Activated T-helper 17 cell treated with anti-CD3 and anti-CD28 coated beads, Interleukin-2, amount 50 U/mL, for 72 hours (primary cell): ENCODE results near the gene OMA1. TPM values are rescaled to one million over a fixed set of nuclear protein-coding genes. Genes with fewer than 3 reads are reported as not detected.
"Not testable (repeated sequence)": the region's sequence is repeated elsewhere in the genome, so short reads cannot be mapped to it uniquely, and the experiment has no call there.

Source experiments
- ATAC-seq: fragments of 150-1000 bp; cut with Tn5 transposase; replicated peaks from 2 replicates; pipeline ENCODE4 v1.10.0; 2021; ENCODE audit warnings: mild to moderate bottlenecking, moderate library complexity
- H3K27ac Mint-ChIP-seq: one replicate; pipeline ENCODE4 v1.8.0; 2022; ENCODE audit warnings: mixed read lengths
- H3K27me3 Mint-ChIP-seq: one replicate; pipeline ENCODE4 v1.8.0; 2022; ENCODE audit warnings: mixed read lengths
- H3K36me3 Mint-ChIP-seq: one replicate; pipeline ENCODE4 v1.8.0; 2022; ENCODE audit warnings: low read depth, mild to moderate bottlenecking, mixed read lengths
- H3K4me1 Mint-ChIP-seq: one replicate; pipeline ENCODE4 v1.8.0; 2022; ENCODE audit warnings: mixed read lengths
- H3K4me3 Mint-ChIP-seq: one replicate; pipeline ENCODE4 v1.8.0; 2022; ENCODE audit warnings: mild to moderate bottlenecking, mixed read lengths
- H3K9me3 Mint-ChIP-seq: one replicate; pipeline ENCODE4 v1.8.0; 2022; ENCODE audit warnings: mixed read lengths
- total RNA-seq, 2 donors: library from RNA; stranded (reverse); gene quantifications; one replicate each; pipeline ENCODE4 v1.2.3, GENCODE V29; 2022

Gene OMA1
- total RNA-seq, 2 donors from 2014 or later = 4.8 to 11.1 TPM

DNA sequence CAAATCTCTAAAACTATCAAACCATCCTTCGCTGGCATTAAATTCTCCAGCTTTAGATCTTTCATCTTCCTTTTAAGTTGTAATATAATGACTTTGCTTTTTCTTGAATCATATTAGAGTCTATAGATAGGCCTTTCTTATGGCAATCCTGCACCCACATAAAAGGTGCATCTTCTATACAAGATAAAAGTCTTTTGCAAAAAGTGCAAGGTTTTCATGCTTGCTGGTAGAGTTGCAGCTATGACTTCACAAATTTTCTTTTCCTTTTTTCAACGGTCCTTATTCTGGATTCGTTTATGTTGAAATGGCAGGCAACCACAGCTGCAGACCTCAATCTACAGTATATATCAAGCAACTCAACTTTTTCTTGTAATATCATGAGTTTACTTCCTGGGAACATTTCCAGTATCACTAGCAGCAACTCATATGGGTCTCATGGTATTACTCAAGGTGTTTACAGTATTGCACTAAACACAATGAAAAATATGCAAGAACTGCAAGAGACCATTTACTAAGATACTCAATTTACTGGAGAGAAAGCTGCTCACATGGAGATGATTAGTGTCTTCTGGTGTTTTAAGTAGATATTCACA, 22.1 kb downstream of the OMA1 start:
- Mint-ChIP-seq H3K36me3 (peaks cover 38% of the 10 kb centered on the region), H3K4me3 (no peak overlapping the region), H3K27ac (no peak overlapping the region), H3K4me1 (peaks cover 4% of the 10 kb centered on the region), H3K27me3 (no peaks in the 10 kb centered on the region), H3K9me3 (no peaks in the 10 kb centered on the region)
- ATAC-seq = peak; percentile 77

DNA sequence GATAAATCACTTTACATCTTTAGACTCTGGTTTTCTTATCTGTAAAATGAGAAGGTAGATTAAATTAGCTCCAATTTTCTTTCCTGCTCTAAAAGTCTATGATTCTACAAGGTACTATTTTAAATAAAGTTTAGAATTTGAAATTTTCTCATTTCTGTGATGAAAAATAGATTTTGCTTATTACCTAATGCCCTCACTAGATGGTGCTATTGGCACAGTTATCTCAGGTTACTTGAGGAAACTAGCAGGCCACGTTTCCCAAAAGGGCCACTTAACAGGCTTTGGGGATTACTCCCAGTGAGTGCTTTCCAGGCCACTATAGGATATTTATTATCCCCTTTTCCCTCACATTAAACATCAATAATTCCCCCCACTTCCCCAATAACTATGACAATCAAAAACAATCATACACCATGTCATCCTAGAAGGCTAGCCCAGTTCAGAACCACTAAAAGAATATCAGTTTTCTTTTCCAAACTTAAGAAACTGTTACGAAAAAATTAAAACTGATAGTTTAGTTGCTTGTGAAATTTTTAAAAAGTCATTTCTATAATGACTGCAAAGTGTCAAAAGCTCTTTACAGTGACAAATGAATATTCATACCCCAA, 30.6 kb downstream of the OMA1 start:
- peaks cover 34% of the 10 kb centered on the region for H3K36me3 Mint-ChIP-seq
- no peaks in the 10 kb centered on the region for H3K27me3 Mint-ChIP-seq
- peak overlapping the region; percentile 64 for H3K27ac Mint-ChIP-seq
- H3K4me3 Mint-ChIP-seq = peak overlapping the region; percentile 49
- no peaks in the 10 kb centered on the region for H3K9me3 Mint-ChIP-seq
- H3K4me1 Mint-ChIP-seq = peaks cover 5% of the 10 kb centered on the region
- ATAC-seq = peak; percentile 40

DNA sequence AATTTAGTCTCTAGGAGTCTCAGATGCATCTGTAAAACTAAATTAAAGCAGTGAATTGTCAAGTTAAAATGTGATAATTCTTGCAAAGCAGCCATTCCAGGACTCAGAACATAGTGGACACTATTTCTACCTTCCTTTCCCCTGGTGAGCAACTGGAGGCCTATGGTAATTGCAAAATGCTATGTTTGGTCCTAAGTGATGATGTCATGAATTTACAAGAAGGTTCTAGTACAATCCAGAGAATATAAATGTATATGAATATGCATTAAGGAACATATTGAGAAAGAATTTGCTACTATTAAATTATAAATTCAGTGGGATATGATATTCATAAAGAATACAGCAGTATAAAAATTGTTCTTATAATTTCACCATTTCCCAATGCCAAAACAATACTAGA, 32.6 kb downstream of the OMA1 start:
- Mint-ChIP-seq H3K4me3 (no peak overlapping the region), H3K36me3 (peaks cover 36% of the 10 kb centered on the region), H3K27me3 (no peaks in the 10 kb centered on the region), H3K4me1 (peaks cover 5% of the 10 kb centered on the region), H3K9me3 (no peaks in the 10 kb centered on the region), H3K27ac (no peak overlapping the region)
- ATAC-seq = no peak

DNA sequence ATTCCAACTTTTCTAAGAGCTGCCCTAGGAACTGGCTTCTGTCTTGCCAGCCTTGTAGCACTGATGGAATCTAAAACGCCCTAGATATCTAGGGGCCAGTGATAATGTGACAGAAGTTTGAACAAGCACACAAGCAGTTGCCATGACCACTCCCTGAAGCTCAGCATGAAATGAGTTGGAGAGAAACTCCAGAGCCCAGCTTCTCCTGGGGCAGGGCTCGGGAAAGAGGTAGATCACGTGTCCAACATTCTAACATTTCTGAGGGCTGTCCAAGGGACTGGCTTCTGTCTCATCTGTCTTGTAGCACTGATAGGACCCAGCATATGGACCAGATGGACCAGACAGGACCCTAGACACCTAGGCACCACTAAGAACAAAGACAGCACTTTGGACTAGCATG, 37.9 kb downstream of the OMA1 start:
- Mint-ChIP-seq H3K36me3 (peaks cover 62% of the 10 kb centered on the region), H3K27me3 (no peaks in the 10 kb centered on the region), H3K9me3 (no peaks in the 10 kb centered on the region), H3K27ac (peak overlapping the region; percentile 80), H3K4me3 (no peak overlapping the region), H3K4me1 (no peaks in the 10 kb centered on the region)
- no peak for ATAC-seq

DNA sequence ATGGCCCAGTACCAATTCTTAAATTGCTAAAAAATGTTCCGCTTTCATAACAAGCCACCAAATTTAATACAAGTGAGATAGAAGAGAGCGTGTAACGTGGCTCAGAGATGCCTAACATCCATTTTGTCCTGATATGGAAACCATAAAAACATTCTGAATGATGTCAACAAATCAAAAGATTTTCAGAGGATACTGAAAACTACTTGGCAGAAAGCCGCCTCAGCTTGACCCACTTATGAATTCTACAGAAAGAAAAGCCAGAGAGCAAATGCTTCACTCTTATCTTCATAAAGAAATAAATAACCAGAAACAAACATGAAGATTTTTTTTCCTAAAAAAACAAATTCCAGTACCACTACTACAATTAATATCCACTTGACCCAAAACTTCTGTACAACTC, 41.2 kb downstream of the OMA1 start:
- Mint-ChIP-seq H3K4me3 (no peak overlapping the region), H3K4me1 (peaks cover 5% of the 10 kb centered on the region), H3K36me3 (peaks cover 64% of the 10 kb centered on the region), H3K27ac (no peak overlapping the region), H3K9me3 (no peaks in the 10 kb centered on the region), H3K27me3 (no peaks in the 10 kb centered on the region)
- ATAC-seq = no peak

DNA sequence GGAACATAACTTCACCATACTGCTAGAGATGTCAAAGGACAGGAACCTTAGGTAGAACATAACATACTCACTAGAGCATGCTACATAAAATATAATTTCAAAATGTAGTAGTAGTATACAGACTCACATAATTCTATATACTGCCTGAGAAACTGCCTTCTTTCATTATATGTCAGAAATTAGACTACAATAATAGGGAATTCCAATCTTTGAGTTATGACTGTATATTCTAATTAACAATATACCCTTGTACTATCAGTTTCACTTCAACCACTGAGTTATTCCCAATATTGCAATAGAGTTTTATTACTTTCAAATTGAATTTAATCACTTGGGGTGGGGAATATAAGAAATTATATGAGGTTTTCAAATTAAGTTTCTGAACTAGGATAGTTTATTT, 44.0 kb downstream of the OMA1 start:
- ATAC-seq = peak; percentile 12
- Mint-ChIP-seq H3K36me3 (peaks cover 44% of the 10 kb centered on the region), H3K27me3 (no peaks in the 10 kb centered on the region), H3K27ac (no peak overlapping the region), H3K4me3 (no peak overlapping the region), H3K4me1 (peaks cover 5% of the 10 kb centered on the region), H3K9me3 (no peaks in the 10 kb centered on the region)

DNA sequence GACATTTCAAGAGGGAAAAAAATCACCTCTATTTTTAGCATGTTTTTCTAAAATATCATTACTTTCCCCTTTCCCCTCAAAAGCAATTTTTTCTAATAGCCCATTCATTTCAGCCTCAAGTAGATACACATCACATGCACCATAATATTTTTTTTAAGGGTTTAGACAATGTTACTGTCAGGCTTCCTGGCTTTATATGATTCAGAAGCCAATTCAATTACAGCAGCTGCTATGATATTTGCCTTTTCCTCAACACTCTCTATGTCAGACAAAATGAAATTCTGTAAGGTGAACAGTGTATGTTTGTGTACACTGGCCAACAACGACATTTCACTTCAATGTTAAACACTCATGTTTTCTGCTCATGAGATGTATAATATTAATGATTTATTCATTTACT, 46.5 kb downstream of the OMA1 start:
- Mint-ChIP-seq H3K27me3 (no peaks in the 10 kb centered on the region), H3K36me3 (peaks cover 55% of the 10 kb centered on the region), H3K4me3 (no peak overlapping the region), H3K9me3 (no peaks in the 10 kb centered on the region), H3K27ac (no peak overlapping the region), H3K4me1 (peaks cover 5% of the 10 kb centered on the region)
- no peak for ATAC-seq

DNA sequence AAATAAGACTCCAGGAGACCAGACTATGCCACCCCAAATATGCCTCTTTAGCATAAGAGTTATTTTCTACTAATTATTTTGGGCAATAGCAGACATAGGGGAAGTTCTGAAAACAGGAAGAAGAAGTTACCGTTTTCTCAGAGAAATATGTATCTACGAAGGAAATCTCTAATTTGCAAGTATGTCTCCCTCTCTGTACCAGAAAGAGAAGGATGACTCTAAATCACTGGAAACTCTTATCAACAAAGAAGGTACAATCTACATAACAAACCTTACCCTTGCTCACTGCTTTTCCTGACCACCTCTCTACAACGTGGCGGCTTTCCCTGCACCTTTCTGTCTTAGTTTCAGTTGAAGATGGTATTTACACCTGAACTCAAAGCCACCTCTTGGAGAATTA, 49.0 kb downstream of the OMA1 start:
- no peak overlapping the region for H3K27ac Mint-ChIP-seq

DNA sequence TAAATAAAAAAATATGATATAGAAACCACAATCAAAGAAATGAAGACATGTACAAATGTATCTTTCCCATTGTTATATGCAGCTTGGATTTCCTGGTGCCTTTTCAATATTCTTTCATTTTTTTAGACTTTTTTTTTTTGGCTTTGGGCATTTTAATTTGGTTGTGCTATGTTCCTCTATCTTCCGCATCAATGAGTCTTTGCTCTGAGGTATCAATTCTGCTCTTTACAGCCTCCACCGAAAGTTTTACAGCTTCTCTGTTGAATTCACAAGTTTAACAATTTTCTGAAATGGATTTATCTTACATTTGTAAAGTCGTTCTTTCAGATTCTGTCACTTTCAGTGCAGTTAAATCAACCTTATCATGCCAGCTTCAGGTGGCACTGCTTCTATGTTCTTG, 50.5 kb downstream of the OMA1 start:
- Mint-ChIP-seq H3K4me3 (no peak overlapping the region), H3K9me3 (no peaks in the 10 kb centered on the region), H3K27ac (no peak overlapping the region), H3K4me1 (no peaks in the 10 kb centered on the region), H3K36me3 (peaks cover 35% of the 10 kb centered on the region), H3K27me3 (no peaks in the 10 kb centered on the region)
- no peak for ATAC-seq

More for the DNA sequence above, 49.0 kb downstream of the OMA1 start:
- Mint-ChIP-seq H3K4me3 (no peak overlapping the region), H3K27me3 (no peaks in the 10 kb centered on the region), H3K4me1 (peaks cover 5% of the 10 kb centered on the region), H3K36me3 (peaks cover 41% of the 10 kb centered on the region), H3K9me3 (no peaks in the 10 kb centered on the region)
- ATAC-seq = no peak

DNA sequence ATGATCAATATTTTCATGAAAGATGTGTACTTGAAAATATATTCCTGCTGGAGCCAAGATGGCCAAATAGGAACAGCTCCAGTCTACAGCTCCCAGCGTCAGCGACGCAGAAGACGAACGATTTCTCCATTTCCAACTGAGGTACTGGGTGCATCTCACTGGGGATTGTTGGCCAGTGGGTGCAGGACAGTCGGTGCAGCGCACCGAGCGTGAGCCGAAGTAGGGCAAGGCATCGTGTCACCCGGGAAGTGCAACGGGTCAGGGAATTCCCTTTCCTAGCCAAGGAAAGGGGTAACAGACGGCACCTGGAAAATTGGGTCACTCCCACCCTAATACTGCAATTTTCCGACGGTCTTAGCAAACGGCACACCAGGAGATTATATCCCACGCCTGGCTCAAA, 57.6 kb downstream of the OMA1 start:
- peaks cover 18% of the 10 kb centered on the region for H3K36me3 Mint-ChIP-seq
- H3K4me1 Mint-ChIP-seq, H3K27ac Mint-ChIP-seq, H3K4me3 Mint-ChIP-seq, H3K27me3 Mint-ChIP-seq, H3K9me3 Mint-ChIP-seq, ATAC-seq: not testable (repeated sequence)

DNA sequence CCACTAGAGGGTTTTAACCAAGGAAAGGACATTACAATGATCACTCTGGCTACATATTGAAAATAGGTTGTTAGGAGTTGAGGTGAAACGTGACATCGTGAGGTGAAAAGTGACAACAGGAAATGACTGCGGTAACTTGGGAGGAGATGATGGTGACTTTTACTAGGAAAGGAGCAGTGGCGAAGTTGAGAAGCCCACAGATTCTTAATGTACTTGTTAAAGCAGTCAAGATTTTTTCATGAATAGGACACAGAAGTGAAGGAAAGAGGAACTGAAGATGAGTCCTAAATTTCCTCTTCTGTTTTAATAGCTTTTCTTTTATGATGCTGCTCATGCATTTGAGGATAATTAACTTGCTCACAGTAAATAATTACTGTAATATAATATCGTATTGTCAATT, 59.5 kb downstream of the OMA1 start:
- H3K9me3 Mint-ChIP-seq = no peaks in the 10 kb centered on the region
- no peak overlapping the region for H3K4me3 Mint-ChIP-seq
- H3K27me3 Mint-ChIP-seq = no peaks in the 10 kb centered on the region
- peaks cover 12% of the 10 kb centered on the region for H3K36me3 Mint-ChIP-seq
- ATAC-seq = peak; percentile 42
- no peak overlapping the region for H3K27ac Mint-ChIP-seq
- peaks cover 9% of the 10 kb centered on the region for H3K4me1 Mint-ChIP-seq

DNA sequence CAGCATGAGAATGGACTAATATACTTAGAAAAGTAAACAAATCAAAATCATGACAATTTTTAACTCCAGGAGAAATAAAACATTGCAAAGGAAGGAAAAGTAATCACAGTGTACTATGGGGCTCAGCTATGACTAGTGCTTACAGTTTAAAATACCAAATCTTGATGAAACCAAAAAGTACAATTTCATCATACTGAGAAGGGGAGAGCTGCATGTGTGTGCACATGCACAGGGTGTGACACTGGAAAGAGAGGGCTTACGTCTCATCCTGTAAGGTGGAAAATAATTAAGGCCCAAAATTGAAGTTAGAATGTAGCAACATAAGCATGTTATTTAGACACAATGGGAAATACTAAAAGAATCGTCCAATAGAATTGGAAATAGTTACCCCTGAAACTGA, 64.6 kb downstream of the OMA1 start:
- Mint-ChIP-seq H3K4me1 (peaks cover 7% of the 10 kb centered on the region), H3K27ac (no peak overlapping the region), H3K36me3 (peaks cover 16% of the 10 kb centered on the region), H3K27me3 (no peaks in the 10 kb centered on the region), H3K4me3 (no peak overlapping the region), H3K9me3 (no peaks in the 10 kb centered on the region)
- no peak for ATAC-seq

DNA sequence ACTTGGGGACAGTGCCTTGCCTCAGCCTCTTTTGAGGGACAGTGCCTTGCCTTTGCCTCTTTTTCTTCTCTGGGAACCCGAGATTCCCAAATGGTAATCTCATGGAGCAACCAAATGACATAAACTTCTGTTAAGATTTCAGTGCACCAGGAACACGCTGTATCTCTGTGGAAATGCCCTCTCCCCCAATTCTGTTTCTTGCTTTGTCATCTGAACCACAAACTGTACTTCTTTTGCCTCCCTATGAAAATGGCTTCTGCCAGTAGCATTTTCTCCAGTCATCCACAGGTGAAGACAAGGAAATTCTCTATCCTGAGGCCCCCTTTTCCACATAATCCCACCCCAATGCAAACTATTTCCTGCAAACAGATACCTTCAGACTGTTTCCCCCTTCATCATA, 66.3 kb downstream of the OMA1 start:
- Mint-ChIP-seq H3K4me3 (no peak overlapping the region), H3K27ac (no peak overlapping the region), H3K27me3 (no peaks in the 10 kb centered on the region), H3K9me3 (no peaks in the 10 kb centered on the region), H3K36me3 (peaks cover 16% of the 10 kb centered on the region), H3K4me1 (no peaks in the 10 kb centered on the region)
- no peak for ATAC-seq

DNA sequence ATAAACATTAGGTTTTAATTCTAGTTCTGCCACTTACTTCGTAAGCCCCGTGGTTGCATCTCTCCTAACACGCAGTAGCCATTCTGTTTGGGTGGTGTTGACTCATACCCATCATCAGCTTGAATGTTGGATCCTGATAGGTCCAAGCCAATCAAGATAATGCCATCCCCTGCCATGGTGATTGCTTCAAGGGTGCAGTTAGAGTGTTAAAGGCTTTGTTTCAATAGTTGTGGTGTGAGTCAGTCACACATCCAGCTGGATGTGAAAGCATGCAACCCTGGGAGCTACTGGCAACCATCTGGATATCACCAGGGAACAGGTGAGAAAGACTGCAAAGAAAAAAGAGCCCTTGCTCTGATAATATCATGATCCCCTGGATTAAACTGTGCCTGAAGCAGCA, 69.1 kb downstream of the OMA1 start:
- no peaks in the 10 kb centered on the region for H3K4me1 Mint-ChIP-seq
- H3K36me3 Mint-ChIP-seq = peaks cover 16% of the 10 kb centered on the region
- no peaks in the 10 kb centered on the region for H3K27me3 Mint-ChIP-seq
- H3K4me3 Mint-ChIP-seq = no peak overlapping the region
- ATAC-seq = no peak
- no peak overlapping the region for H3K27ac Mint-ChIP-seq
- H3K9me3 Mint-ChIP-seq = no peaks in the 10 kb centered on the region

DNA sequence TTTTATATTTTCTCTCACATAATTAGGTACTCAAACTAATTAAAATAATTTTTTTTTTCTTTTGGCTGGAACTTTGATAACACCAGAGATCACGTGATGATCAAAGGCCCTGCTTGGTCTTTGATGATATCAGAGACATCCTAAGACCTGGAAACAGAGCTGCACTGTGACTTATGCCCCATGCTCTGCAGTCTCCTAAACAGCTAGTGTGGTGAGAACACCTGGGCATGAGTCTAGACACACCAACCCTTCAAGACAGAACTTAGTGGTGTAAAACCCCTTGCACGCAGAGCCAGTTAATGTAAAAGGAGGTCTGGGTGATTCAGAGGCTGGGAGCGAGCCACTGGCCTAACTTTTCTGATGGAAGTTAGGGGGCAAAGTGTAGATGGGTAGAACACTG, 70.3 kb downstream of the OMA1 start:
- H3K27me3 Mint-ChIP-seq = no peaks in the 10 kb centered on the region
- no peaks in the 10 kb centered on the region for H3K4me1 Mint-ChIP-seq
- peaks cover 10% of the 10 kb centered on the region for H3K36me3 Mint-ChIP-seq
- no peaks in the 10 kb centered on the region for H3K9me3 Mint-ChIP-seq
- H3K4me3 Mint-ChIP-seq = no peak overlapping the region
- H3K27ac Mint-ChIP-seq = no peak overlapping the region
- no peak for ATAC-seq

DNA sequence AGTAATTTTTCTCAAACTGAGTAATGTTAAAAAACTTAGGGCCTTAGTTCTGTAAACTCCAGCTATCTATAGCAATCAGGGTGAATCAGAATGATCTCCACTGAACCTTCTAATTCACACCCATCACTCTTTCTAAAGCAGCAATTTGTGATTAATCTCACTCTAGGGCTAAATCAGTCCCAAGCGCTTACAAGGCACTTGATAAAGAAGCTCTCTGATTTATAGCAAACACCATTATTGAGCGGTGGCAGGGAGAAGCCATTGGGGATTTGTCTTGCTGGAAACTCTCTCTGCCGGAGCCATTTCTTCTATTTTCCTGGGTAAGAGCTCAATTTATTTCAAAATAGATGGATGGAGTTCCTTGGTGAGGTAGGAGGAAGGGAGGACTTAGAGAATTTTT, 77.0 kb downstream of the OMA1 start:
- Mint-ChIP-seq H3K27me3 (no peaks in the 10 kb centered on the region), H3K27ac (no peak overlapping the region), H3K4me3 (no peak overlapping the region), H3K4me1 (no peaks in the 10 kb centered on the region), H3K9me3 (no peaks in the 10 kb centered on the region), H3K36me3 (no peaks in the 10 kb centered on the region)
- no peak for ATAC-seq
